ENCODE results near the gene RNF186. TPM values are rescaled to one million over a fixed set of nuclear protein-coding genes. Genes with fewer than 3 reads are reported as not detected.
"Not testable (repeated sequence)": the region's sequence is repeated elsewhere in the genome, so short reads cannot be mapped to it uniquely, and the experiment has no call there.

The RNF186 gene
- total RNA-seq, 1 experiment from 2014 or later = not detected

DNA sequence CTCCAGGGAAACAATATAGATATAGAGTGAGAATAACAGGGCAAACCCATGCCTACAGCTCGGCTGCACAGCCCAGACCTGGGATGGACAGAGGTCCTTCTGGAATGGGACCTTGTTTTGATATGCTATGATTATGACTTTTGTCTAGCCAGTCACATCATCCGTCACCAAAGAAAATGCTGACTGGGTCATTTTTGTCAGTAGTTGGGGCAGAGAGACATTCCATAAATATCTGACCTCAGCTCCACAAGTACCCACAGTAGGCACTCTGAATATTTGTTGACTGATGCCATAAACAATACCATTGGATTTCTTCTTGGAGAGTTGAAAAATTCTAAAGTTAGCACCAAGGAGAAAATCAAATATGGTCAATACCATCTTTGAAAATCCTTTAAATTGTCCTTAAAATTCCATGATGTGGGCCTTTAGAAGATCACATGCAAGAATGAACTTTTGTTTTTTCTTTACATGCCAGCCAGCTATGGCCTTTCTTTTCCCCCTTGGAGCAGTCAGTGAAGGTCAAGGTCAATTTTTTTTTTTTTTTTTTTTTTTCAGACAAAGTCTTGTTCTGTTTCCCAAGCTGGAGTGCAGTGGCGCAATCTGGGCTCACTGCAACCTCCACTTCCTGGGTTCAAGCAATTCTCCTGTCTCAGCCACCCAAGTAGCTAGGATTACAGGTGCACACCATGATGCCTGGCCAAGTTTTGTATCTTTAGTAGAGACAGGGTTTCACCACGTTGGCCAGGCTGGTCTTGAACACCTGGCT is 22.7 kb downstream of the RNF186 start (continued):
- TF ChIP-seq SMAD3 (CRISPR knock-in tag; IDR thresholded peaks at IDR 0.05; ENCODE audit: borderline replicate concordance) (no peak), RORB (CRISPR knock-in tag; IDR thresholded peaks at IDR 0.05) (no peak)
- TF ChIP-seq, protein P1, sequence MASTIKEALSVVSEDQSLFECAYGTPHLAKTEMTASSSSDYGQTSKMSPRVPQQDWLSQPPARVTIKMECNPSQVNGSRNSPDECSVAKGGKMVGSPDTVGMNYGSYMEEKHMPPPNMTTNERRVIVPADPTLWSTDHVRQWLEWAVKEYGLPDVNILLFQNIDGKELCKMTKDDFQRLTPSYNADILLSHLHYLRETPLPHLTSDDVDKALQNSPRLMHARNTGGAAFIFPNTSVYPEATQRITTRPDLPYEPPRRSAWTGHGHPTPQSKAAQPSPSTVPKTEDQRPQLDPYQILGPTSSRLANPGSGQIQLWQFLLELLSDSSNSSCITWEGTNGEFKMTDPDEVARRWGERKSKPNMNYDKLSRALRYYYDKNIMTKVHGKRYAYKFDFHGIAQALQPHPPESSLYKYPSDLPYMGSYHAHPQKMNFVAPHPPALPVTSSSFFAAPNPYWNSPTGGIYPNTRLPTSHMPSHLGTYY (CRISPR knock-in tag; IDR thresholded peaks at IDR 0.05) = no peak

DNA sequence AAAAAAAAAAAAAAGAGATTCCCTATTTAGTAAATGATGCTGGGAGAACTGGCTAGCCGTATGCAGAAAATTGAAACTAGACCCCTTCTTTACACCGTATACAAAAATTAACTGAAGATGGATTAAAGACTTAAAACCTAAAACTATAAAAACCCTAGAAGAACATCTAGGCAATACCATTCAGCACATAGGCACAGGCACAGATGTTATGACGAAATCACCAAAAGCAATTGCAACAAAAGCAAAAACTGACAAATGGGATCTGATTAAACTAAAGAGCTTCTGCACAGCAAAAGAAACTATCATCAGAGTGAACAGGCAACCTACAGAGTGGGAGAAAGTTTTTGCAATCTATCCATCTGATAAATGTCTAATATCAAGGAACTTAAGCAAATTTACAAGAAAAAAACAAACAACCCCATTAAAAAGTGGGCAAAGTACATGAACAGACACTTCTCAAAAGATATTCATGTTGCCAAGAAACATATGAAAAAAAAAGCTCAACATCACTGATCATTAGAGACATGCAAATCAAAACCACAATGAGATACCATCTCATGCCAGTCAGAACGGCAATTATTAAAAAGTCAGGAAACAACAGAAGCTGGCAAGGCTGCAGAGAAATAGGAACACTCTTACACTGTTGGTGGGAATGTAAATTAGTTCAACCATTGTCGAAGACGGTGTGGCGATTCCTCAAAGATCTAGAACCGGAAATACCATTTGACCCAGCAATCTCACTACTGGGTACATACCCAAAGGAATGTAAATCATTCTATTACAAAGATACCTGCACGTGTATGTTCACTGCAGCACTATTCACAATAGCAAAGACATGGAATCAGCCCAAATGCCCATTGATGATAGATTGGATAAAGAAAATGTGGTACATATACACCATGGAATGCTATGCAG is 24.8 kb downstream of the RNF186 start:
- H3K36me3 Mint-ChIP-seq; H3K27ac Mint-ChIP-seq; H3K4me3 Mint-ChIP-seq; DNase-seq (ENCODE audit: low spot score); H3K9me3 Mint-ChIP-seq; POLR2A ChIA-PET; ATAC-seq: not testable (repeated sequence)
- Mint-ChIP-seq H3K4me1 (peaks cover 26% of the 10 kb centered on the region), H3K27me3 (ENCODE audit: low read depth) (peaks cover 23% of the 10 kb centered on the region)
- CTCF ChIA-PET = interaction anchor here (0.7 kb wide), 1 partner anchor 60 kb away, joined by 5 read pairs; no protein-coding TSS in a partner anchor

DNA sequence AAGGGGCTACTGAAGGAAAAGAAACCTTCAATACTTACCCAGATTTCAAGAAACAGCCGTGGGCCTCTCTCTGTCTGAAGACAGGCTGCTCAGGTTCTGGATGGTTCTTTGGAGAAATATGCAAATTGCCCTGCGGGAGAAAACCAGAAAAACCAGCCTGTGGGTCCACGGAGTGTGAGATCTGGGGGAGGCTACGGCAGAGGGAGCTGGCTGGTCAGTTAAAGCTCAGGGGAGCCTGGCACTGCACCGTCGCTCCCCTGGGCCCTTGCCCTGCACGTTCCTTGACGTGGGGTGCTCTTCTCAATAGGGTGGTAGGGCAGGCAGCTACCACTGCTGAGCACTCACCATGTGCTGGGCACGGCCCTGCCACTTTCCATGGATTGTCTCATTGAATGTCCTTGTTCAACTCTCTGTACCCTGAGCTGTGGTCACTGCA is 28.1 kb downstream of the RNF186 start:
- peak; percentile 68 for DNase-seq (ENCODE audit: low spot score)
- ATAC-seq = peak; percentile 92
- H3K27me3 Mint-ChIP-seq (ENCODE audit: low read depth) = peaks cover 45% of the 10 kb centered on the region
- TF ChIP-seq, protein P2, sequence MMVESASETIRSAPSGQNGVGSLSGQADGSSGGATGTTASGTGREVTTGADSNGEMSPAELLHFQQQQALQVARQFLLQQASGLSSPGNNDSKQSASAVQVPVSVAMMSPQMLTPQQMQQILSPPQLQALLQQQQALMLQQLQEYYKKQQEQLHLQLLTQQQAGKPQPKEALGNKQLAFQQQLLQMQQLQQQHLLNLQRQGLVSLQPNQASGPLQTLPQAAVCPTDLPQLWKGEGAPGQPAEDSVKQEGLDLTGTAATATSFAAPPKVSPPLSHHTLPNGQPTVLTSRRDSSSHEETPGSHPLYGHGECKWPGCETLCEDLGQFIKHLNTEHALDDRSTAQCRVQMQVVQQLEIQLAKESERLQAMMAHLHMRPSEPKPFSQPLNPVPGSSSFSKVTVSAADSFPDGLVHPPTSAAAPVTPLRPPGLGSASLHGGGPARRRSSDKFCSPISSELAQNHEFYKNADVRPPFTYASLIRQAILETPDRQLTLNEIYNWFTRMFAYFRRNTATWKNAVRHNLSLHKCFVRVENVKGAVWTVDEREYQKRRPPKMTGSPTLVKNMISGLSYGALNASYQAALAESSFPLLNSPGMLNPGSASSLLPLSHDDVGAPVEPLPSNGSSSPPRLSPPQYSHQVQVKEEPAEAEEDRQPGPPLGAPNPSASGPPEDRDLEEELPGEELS (CRISPR knock-in tag; IDR thresholded peaks at IDR 0.05) = peak; percentile 39; the same call in 1 of the 2 replicates
- TF ChIP-seq ETV6 (CRISPR knock-in tag; IDR thresholded peaks at IDR 0.05) (peak; percentile 73; the same call in 1 of the 2 replicates), KAT7 (CRISPR knock-in tag; IDR thresholded peaks at IDR 0.05; ENCODE audit: borderline replicate concordance) (no peak)
- ChIA-PET POLR2A (no interaction called here), CTCF (interaction anchor here (0.6 to 2.2 kb wide), 15 partner anchors 11 to 365 kb away, joined by 3 to 10 read pairs (median 3); partner anchors contain the start of gene OTUD3)
- no peak overlapping the region for H3K27ac Mint-ChIP-seq
- H3K4me1 Mint-ChIP-seq = peaks cover 28% of the 10 kb centered on the region
- H3K4me3 Mint-ChIP-seq = no peak overlapping the region; the same call in 1 of the 2 replicates
- no peaks in the 10 kb centered on the region; the same call in 1 of the 2 replicates for H3K36me3 Mint-ChIP-seq
- H3K9me3 Mint-ChIP-seq = 0 out of 2 replicates have a peak, but pooled peaks cover 6% of the 10 kb centered on the region

DNA sequence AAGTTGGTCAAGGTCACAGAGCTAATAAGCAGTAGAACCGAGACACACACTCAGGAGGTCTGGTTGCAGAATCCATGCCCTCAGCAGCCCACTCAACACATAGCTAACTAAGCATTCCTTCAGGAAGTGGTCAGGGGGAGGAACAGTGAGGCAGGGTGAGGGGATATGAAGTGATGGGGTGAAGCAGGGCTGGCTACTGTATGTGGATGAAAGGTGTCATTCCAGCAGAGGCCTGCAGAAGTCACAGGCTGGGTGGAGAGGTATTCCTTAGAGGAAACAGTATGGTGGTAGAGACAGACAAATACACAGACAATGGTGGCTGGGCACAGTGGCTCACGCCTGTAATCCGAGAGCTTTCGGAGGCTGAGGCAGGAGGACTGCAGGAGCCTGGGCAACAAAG is 29.4 kb downstream of the RNF186 start:
- H3K9me3 Mint-ChIP-seq = 0 out of 2 replicates have a peak, but pooled peaks cover 3% of the 10 kb centered on the region
- DNase-seq (ENCODE audit: low spot score) = no peak
- peaks cover 28% of the 10 kb centered on the region for H3K4me1 Mint-ChIP-seq
- peaks cover 58% of the 10 kb centered on the region for H3K27me3 Mint-ChIP-seq (ENCODE audit: low read depth)
- peak; percentile 46 for ATAC-seq
- peaks cover 2% of the 10 kb centered on the region; the same call in 1 of the 2 replicates for H3K36me3 Mint-ChIP-seq
- H3K4me3 Mint-ChIP-seq = no peak overlapping the region
- ChIA-PET POLR2A (no interaction called here), CTCF (no interaction called here)
- TF ChIP-seq, protein P3, sequence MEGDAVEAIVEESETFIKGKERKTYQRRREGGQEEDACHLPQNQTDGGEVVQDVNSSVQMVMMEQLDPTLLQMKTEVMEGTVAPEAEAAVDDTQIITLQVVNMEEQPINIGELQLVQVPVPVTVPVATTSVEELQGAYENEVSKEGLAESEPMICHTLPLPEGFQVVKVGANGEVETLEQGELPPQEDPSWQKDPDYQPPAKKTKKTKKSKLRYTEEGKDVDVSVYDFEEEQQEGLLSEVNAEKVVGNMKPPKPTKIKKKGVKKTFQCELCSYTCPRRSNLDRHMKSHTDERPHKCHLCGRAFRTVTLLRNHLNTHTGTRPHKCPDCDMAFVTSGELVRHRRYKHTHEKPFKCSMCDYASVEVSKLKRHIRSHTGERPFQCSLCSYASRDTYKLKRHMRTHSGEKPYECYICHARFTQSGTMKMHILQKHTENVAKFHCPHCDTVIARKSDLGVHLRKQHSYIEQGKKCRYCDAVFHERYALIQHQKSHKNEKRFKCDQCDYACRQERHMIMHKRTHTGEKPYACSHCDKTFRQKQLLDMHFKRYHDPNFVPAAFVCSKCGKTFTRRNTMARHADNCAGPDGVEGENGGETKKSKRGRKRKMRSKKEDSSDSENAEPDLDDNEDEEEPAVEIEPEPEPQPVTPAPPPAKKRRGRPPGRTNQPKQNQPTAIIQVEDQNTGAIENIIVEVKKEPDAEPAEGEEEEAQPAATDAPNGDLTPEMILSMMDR (IDR thresholded peaks at IDR 0.05) = no peak
- H3K27ac Mint-ChIP-seq = no peak overlapping the region

Measured in WTC11 (cell line).